Measurements from ENCODE around the gene POC1B. TPM values are rescaled to one million over a fixed set of nuclear protein-coding genes. Genes with fewer than 3 reads are reported as not detected.
A peak's percentile ranks its signal among the peaks of the same experiment; 100 is the strongest.

POC1B gene
- total RNA-seq, 1 donor from 2014 or later = 18.4 TPM

DNA sequence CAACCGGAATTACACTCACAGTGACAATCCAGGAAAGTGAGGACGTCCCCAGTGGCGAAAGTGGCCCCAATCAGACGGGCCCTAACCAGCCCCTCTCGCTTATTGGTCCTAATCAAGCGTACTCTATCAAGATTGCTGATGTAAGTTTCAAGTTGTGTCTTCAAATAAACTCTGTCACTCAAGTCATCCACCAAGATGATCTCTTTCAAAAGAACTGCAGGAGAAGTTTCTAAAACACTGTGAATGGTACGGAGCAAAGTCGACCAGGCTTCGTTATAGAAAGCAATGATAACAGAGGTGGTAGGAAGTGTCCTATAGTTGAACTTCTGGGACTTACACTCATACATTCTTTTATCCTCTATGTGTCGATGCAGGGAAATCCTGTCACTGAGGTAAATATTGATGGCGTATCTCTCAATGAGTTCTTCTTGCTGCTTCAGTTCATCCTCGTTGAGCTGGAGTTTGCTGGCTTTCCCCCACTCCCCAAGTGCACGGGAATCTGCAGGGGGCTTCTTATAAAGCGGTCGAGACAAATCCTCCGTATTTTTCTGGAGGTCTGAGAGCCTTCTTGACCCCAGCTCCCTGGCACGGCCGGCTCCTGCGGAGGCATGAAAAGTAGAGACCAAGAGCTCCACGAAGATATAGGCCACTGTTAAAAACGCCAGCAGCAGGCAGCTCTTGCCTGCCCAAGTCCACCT lies 1.9 kb downstream of the POC1B start:
- DNase-seq (ENCODE audit: low read depth) = no peak
- no peaks in the 10 kb centered on the region for H3K27me3 ChIP-seq (ENCODE audit: control insufficient read depth, insufficient read depth, low read length)
- H3K36me3 ChIP-seq (ENCODE audit: control insufficient read depth, insufficient read depth, low read length) = no peaks in the 10 kb centered on the region
- TF ChIP-seq, protein P1, sequence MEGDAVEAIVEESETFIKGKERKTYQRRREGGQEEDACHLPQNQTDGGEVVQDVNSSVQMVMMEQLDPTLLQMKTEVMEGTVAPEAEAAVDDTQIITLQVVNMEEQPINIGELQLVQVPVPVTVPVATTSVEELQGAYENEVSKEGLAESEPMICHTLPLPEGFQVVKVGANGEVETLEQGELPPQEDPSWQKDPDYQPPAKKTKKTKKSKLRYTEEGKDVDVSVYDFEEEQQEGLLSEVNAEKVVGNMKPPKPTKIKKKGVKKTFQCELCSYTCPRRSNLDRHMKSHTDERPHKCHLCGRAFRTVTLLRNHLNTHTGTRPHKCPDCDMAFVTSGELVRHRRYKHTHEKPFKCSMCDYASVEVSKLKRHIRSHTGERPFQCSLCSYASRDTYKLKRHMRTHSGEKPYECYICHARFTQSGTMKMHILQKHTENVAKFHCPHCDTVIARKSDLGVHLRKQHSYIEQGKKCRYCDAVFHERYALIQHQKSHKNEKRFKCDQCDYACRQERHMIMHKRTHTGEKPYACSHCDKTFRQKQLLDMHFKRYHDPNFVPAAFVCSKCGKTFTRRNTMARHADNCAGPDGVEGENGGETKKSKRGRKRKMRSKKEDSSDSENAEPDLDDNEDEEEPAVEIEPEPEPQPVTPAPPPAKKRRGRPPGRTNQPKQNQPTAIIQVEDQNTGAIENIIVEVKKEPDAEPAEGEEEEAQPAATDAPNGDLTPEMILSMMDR (IDR thresholded peaks at IDR 0.05; ENCODE audit: insufficient read depth, low read length, poor library complexity, severe bottlenecking) = no peak
- peak overlapping the region; percentile 97 for H3K4me3 ChIP-seq (ENCODE audit: low read depth, low read length)

DNA sequence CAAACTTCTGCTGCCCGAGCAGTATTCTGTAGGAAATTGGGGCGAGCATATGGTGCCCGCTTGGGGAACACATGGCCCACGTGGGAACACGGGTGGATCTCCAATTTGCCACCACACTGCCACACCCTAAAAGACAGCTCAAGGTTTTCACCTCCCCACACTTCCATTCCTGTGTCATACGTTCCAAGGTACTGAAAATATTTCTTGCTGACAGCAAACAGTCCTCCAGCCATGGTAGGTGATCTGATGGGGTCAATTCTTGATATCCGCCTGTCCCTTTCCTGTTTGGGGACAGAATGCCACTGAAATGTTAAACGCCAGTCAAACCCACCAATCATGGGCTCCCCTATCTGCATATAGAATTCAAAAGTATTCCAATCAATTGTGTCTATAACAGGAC lies 2.5 kb downstream of the POC1B start:
- Histone ChIP-seq H3K27me3 (ENCODE audit: control insufficient read depth, insufficient read depth, low read length) (no peaks in the 10 kb centered on the region), H3K36me3 (ENCODE audit: control insufficient read depth, insufficient read depth, low read length) (no peaks in the 10 kb centered on the region), H3K4me3 (ENCODE audit: low read depth, low read length) (no peak overlapping the region)
- DNase-seq (ENCODE audit: low read depth) = no peak
- TF ChIP-seq, protein P1 (IDR thresholded peaks at IDR 0.05; ENCODE audit: insufficient read depth, low read length, poor library complexity, severe bottlenecking) = no peak

DNA sequence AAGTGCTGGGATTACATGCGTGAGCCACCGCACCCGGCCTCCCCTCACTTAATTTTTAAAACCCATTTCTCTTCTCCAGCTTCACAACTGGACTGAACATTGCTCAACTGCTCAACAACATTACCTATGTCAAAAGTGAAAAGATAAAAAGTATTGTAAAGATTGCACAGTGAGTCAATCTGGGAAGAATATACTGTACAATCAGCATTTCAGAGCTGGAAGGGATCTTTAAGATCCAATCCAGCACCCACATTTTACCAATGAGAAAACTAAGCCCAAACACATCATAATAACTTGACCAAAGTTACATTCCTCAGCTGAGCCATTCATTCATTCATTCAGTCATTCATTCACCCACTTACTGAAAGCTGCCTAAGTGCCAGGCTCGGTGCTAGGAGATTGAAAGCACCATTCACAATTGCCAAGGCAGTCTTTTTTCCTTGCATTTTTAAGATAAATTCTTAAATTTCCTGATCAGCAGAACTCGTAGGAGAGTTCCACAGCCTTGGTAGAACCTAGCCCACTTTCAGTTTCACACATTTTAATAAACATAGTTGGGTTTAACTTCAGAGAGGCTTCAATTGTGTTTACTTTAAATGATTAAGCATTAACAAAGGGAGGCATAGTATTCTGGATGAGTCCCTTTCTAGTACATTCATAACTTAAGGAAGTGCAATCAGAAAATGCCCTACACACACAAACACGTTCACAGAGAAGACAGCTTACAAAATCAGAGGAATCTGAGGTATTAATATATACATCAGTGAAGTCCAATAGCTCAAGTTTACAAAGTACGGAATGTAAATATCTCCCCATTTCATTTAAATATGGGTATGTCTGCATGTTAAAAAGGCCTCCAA lies 4.3 kb downstream of the POC1B start:
- H3K36me3 ChIP-seq (ENCODE audit: control insufficient read depth, insufficient read depth, low read length) = no peaks in the 10 kb centered on the region
- no peak overlapping the region for H3K4me3 ChIP-seq (ENCODE audit: low read depth, low read length)
- DNase-seq (ENCODE audit: low read depth) = no peak
- TF ChIP-seq, protein P1 (IDR thresholded peaks at IDR 0.05; ENCODE audit: insufficient read depth, low read length, poor library complexity, severe bottlenecking) = no peak
- no peaks in the 10 kb centered on the region for H3K27me3 ChIP-seq (ENCODE audit: control insufficient read depth, insufficient read depth, low read length)

DNA sequence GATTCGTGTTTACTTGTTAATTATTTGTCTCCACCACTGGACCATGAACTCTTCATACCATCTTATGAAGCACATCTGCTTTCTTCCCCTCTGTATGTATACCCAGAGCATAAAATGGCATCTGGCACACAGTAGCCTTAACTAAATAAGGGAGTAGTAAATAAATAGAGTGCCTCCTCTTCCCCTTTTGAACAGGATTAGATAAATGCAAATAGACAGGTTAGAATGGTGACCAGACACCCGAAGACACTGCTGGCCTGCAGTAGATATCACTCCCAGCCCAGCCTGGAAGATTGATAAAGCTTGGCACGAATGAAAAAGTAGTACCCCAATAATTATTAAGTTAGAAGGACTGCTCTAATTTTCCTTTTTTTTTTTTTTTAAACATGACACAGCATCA lies 8.1 kb downstream of the POC1B start:
- no peaks in the 10 kb centered on the region for H3K27me3 ChIP-seq (ENCODE audit: control insufficient read depth, insufficient read depth, low read length)

DNA sequence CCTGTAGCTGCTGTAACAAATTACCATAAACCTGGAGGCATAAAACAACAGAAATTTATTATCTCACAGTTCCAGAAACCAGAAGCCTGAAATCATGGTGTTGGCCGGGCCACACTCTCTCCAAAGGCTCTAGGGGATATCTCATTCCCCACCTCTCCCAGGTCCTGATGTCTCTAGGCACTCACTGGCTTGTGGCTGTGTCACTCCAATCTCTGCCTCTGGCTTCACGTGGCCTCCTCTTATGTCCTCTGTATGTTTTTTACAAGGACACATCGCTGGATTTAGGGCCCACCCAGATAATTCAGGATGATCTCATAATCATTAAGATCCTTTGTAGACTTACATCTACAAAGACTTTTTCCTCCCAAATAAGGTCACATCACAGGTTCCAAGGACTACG lies 9.2 kb downstream of the POC1B start:
- Histone ChIP-seq H3K36me3 (ENCODE audit: control insufficient read depth, insufficient read depth, low read length) (no peaks in the 10 kb centered on the region), H3K27me3 (ENCODE audit: control insufficient read depth, insufficient read depth, low read length) (no peaks in the 10 kb centered on the region), H3K4me3 (ENCODE audit: low read depth, low read length) (no peak overlapping the region)
- DNase-seq (ENCODE audit: low read depth) = no peak
- TF ChIP-seq, protein P1 (IDR thresholded peaks at IDR 0.05; ENCODE audit: insufficient read depth, low read length, poor library complexity, severe bottlenecking) = no peak

More for the DNA sequence above, 8.1 kb downstream of the POC1B start:
- Histone ChIP-seq H3K4me3 (ENCODE audit: low read depth, low read length) (no peak overlapping the region), H3K36me3 (ENCODE audit: control insufficient read depth, insufficient read depth, low read length) (no peaks in the 10 kb centered on the region)
- TF ChIP-seq, protein P1 (IDR thresholded peaks at IDR 0.05; ENCODE audit: insufficient read depth, low read length, poor library complexity, severe bottlenecking) = no peak
- DNase-seq (ENCODE audit: low read depth) = no peak
